Stimulated activated CD8-positive, alpha-beta memory T cell treated with anti-CD3 and anti-CD28 coated beads, Interleukin-7, amount 100 ng/mL, for 1 hour (primary cell): ENCODE measurements around the gene MKRN2.
"Not testable (repeated sequence)": the region's sequence is repeated elsewhere in the genome, so short reads cannot be mapped to it uniquely, and the experiment has no call there.

Experiments used
- DNase-seq, 2 donors: peaks; one replicate each; pipeline ENCODE4 v3.0.0-alpha.2; 2020; ENCODE audit warnings: low read depth in 2 of 2

MKRN2 gene, protein sequence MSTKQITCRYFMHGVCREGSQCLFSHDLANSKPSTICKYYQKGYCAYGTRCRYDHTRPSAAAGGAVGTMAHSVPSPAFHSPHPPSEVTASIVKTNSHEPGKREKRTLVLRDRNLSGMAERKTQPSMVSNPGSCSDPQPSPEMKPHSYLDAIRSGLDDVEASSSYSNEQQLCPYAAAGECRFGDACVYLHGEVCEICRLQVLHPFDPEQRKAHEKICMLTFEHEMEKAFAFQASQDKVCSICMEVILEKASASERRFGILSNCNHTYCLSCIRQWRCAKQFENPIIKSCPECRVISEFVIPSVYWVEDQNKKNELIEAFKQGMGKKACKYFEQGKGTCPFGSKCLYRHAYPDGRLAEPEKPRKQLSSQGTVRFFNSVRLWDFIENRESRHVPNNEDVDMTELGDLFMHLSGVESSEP

DNA sequence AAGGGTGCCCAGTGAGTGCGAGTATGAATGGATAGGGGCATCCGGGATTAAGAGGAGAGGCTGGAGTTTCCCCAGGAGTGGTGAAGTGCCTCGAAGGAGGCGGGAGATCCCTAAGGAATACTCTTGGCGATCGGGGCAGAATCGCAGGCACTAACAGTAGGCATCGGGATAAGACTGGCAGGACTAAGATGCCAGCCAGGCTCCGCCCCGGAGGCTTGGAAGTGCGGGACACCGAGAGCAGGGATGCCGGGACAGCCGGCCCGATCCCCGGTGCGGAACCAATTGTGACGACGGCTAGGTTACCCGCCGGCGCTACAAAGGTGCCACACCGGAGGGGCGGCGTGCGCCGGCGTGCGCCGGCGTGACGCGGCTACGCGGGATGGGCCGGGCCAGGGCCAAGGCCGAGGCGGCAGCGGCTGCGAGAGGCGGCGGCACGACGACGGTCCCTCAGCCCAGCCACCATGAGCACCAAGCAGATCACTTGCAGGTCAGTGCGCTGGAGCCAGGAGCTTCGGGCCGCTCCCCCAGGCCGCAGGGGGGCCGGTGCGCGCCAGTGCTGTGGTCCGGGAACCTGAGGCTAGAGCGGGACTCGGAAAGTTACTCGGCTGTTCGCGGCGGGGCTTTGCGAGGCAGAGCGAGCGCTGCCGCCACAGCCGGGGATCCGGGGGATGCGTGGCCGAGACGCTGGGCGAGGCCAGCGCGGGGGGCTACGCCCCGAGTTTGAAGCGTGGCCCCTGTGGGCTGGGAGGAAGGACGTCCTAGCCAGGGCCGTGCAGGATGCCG is at the start of gene MKRN2:
TSS of gene MKRN2 (plus strand) at position 398 of the 783 bp plus-strand sequence. CDS start at position 462, 64 bp downstream.
- peak; percentile 74 to 77 for DNase-seq

DNA sequence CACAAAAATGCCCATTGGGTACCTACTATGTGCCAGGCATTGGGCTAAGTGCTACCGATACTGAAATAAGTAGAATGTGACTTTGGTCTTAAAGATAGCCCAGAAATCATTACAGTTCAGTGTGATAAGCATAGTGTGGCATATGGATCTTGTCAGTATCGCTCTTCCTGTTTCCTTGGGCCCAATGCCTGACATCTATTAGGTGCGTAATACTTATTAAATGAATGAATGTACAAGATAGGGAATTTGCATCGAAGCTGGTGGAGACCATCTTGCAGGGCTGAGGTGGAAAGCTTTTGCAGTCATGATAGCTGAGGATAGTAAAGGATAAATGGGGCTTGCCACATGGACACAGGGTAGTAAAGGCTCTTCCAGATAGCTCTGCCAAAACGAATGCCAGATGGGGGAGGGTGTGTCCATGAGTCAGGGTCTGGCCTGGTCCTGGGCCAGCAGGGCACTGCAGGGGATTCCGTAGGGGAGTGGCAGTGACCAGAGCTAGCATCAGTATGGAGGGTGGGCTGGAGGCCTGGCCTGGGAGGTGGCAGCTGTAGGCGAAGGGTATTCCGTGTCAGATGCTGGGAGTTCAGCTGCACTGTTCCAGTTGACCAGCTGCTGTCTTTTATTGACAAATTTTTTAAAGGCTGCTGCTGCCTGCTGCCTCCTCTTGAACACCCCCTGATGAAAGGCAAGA is 49.2 kb upstream of the MKRN2 start:
- DNase-seq = no peak

DNA sequence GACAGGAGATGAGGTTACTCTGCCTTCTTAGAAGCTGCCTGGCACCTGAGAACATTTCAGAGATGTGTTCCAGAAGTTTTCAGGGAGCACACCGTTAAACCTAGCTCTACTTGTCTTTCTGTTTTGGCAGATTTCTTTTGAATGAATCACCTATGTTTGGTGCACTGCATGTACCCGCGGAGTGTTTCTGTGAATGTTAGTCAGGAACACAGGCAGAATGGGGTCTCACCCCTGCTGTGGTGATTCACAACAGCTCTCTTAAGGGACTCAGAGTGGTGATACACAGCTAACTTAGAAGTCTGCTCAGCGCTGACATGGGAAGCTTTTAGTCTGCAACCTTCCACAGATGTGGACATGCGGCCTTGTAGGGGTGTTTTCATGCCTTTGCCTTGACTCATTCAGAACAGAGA is 48.6 kb upstream of the MKRN2 start:
- no peak for DNase-seq

DNA sequence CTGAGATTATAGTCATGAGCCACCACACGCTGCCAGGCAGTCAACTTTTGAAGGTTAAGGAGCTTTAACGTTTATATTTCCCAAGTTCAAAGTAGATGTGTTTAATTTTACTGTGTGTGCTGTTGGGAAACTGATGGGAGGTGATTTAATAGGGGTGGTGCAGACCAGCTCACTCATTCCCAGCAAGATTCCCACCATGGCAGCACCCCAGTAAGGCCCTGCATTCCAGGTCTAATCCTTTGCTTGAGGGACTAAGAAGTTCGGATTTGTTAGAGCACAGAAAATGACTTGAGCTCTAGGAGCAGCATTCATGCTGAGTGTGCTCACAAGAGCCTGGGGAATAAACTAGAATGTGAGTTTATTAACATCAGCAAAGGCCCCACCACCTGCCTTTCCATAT is 47.4 kb upstream of the MKRN2 start:
- no peak for DNase-seq

DNA sequence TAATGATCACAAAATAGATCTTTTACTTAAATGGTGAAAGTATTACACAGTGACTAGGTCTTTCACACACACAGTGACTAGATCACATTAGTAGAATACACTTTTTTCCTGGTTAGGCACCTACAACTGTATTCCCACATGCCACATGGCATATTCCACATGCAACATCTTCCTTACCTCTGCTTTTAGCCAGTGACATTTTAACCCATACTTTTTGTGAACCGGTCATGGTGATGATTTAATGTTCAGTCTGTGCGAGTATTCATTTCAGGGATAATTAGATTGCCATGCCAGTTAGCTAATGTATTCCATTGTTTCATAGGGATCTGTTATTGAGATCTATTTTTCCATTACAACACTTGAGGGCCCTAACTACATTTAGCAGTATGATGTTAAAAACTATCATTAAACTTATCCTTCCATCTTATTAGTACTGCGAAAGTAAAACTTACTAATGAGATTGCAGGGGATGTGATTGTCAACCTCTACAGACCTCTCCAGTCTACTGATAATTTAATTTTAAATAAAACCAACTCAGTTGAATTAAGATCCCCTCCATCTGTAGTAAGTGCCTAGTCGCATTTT is 44.3 kb upstream of the MKRN2 start:
- no peak for DNase-seq

DNA sequence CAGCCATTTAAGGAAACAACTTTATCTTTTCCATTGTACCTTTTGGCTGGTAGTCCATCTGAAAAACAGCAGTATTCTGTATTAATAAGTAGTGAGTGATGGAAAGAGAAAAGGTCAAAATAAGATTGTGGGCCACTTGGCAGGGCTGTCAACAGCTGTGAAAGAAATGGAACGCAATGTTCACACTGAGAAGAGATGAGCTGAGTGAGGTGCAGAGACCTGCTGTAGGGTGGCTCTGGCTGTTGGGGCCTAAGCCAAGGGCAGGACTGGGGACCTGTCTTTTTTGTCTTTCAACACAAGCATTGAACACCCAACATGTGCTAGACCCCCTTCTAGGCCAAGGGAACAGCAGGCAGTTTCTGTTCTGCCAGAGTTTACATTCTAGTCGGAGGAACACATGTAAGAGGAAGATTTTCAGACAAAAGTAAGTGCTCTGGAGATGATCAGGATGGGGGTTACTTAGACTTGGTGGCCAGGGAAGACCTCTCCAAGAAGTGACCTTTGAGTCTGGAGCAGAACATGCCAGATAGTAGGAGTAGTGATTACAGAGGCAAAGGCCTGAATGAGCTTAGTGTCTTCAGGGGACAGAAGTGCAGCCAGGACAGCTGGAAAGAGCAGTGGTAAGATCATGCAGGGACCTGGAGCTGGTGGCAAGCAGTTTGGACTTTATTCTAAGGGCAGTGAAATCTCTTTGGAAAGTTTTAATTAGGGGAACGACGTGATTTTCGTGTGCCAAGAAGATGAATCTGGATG is 43.0 kb upstream of the MKRN2 start:
- DNase-seq = no peak

DNA sequence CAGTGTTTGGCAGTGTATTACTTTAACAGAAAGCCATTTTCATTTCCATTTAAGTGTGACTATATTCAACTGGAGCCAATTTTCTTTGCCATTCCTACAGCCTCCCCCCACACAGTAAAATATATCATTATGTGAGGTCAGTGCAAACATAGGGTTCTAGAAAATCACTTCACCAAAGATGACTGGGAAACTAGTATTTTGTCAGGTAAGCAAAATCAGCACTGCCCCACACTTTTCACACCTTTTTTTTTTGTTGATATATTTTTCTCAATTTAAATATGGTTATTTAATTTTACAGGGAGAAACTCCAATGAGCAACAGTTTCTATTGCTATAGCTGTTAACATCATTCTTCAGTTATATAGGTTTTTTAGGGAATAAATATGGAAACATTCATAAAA is 41.3 kb upstream of the MKRN2 start:
- no peak for DNase-seq

DNA sequence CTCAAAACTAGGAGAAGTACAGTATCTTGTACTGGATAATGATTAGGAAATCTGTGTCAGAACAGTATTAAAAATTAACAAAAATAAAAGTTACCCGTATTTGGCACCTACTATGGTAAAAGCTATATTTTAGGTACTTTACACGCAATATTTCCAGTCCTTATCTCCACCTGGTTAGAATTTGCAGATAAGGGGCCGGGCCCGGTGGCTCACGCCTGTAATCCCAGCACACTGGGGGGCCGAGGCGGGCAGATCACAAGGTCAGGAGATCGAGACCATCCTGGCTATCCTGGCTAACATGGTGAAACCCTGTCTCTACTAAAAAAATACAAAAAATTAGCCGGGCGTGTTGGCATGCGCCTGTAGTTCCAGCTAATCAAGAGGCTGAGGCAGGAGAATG is 40.0 kb upstream of the MKRN2 start:
- no peak for DNase-seq

DNA sequence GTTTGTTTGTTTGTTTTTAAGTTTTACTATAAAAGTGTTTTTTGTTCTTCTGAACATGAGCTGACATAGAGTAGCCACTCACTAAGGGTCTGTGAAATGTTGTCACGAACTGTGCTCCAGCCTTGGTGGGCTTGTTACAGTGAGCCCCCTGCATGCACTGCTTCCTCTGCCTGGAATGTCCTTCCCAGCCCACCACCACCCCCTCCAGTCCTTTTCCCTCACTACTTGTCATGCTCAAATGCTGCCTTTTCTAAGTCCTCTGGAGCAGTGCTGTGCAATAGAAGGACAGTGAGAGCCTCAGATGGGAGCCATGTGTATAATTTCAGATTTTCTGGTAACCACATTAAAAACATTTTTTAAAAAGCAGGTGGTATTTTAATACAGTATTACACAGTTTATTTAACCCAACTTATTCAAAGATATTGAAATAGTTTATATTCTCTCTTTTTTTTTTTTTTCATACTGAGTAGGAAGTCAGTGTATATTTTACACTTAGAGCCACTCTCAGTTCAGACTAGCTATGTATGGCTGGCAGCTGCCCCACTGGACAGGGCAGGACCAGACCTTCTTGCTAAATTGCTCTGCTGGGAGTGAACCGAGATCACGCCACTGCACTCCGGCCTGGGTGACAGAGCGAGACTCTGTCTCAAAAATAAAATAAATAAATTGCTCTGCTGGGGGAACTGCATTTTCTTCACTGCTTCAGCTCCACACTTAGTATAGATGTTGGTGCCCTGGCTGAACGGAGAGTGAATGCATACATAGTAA is 38.4 kb upstream of the MKRN2 start:
- no peak for DNase-seq

DNA sequence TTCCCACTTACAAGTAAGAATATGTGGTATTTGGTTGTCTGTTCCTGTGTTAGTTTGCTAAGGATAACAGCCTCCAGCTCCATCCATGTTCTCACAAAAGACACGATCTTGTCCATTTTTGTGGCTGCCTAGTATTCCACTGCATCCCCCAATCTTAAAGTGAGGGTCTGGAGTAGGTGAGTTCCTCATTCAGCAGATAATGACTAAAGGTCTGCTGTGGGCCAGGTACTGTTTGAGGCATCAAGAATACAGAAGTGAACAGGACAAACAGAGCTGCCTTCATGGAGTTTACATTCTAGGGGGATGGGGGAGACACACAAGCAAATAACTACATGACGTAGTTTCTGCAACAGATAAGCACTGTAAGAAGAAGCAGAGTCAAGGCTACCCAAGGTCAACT is 35.9 kb upstream of the MKRN2 start:
- DNase-seq = no peak

DNA sequence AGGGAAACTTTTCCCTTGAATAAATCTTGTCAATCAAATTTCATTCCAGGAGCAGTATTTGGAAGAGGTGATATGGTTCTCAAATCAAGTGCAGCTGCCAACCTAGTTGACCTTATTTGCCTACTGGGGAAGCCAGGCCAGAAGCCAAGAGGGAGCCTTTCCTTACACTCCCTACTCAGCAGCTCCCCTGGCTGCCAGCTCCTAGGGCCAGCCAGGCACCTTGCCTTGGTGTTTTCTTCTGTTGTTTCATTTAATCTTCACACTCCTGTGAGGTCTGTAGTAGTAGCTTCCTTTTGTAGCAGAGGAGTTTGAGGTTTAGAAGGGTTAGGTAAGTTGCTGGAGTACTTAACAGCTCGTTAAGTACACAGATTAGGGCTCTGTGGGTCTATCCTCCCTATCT is 34.2 kb upstream of the MKRN2 start:
- DNase-seq = no peak

DNA sequence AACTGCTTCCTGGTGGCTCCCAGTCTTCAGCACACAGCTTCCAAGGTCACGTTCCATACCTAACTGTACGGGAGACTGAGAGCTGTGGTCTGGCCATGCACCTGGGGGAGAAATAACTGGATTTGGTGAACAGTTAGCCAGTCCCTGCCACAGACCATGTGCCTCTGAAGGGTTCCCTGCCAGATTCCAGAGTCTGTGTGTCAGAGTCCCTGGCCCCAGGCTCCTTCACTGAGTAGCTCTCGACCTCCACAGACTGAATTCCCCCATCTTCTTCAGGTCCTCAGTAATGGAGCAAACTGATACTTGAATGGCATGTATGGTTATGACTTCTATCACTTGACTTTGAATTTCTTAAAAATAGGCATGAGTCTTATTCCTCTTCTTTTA is 29.1 kb upstream of the MKRN2 start:
- no peak for DNase-seq

DNA sequence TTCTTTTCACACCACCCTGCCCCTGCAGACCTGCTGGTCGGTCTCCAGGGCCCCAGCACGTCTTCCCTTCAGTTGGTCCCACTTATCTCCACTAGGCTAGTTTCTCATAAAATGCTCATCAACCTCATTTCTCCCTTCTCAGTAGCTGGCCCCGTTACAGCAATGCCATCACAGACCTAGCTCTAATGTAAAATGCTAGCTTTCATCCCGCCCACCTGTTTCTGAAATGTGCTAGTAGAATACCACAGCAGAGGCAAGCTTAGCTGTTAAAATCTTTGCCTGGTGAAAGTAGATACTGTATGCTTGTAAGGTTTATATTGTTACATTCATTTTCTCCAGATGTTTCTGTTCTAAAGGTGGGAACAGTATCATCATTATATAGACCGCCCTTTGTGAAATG is 24.7 kb upstream of the MKRN2 start:
- DNase-seq = no peak

DNA sequence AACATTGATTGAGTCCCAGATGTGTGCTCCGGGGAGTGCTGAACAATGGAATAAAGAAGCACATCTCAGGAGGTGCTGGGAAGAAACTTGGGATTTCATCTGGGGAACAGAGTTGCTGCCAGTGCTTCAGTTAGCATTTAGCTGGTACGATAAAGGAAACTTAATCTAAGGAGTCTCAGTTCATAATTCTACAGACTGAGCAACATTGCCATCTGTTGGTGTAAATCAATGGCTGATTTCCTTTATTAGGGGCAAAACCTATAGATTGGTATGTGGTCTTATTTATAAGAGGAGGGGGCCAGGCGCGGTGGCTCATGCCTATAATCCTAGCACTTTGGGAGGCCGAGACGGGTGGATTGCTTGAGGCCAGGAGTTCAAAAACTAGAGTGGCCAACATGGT is 20.5 kb upstream of the MKRN2 start:
- no peak for DNase-seq

DNA sequence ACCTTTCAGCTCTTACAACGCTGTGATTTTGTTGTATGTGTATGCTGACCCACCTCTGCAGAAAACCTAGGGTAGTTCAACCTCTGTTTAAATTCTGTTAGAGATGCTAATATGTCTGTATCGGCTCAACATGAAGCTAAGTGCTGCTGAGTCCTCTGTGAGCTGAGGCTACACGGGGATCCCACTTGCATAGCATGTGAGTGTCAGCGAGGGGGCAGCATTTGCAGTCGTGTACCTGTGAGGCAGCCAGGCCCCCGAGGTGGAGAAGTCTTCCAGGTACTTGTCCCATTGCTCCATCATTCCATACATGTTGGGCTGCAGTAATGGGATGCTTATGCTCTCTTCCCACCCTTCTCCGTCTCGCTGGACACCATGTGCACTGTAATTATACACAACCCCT is 15.3 kb upstream of the MKRN2 start:
- no peak for DNase-seq

DNA sequence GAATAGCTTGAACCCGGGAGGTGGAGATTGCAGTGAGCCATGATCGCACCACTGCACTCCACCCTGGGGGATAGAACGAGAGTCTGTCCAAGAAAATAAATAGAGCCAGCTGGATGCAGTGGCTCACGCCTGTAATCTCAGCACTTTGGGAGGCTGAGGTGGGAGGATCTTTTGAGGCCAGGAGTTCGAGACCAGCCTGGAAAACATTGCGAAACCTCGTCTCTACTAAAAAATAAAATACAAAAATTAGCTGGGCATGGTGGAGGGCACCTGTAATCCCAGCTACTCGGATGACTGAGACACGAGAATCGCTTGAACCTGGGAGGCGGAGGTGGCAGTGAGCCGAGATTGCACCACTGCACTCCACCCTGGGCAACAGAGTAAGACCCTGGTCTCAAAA is 13.4 kb upstream of the MKRN2 start:
- not testable (repeated sequence) for DNase-seq

DNA sequence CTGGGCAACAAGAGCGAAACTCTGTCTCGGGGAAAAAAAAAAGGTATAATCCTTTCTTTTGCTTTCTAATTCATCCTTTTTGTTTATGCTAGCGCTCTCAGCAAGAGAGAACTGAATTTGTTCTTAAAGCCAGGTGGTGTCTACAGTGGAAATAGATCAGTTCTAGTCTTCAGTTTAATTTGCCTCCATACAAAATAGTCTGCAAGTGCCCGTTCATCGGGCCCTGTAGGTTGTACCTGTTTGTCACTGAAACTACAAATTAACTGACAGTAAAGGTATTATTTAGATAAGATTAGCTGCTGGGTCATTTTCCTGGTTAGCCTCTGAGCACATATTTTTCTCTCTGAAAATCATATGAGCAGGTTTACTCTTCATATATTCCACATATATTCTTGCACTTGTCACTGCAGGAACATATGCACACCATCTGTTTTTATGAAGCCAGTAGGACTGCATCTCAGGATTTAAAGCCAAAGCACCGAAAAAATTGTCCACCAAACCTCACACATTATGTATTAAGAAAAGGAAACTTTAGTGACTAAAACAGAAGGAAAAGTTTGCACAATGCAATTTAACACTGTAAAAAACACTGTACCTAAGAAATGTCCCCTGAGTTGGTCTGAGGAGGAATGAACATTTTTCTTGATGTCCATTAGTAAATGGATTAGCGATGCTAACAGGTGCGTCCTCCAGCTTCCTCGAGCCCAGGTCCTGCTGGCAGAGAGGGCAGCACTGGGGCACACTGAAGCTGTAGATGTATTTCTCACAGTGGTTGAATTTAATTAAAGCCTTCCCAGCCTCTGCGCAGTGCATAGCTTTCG is 12.0 kb upstream of the MKRN2 start:
- DNase-seq = no peak

DNA sequence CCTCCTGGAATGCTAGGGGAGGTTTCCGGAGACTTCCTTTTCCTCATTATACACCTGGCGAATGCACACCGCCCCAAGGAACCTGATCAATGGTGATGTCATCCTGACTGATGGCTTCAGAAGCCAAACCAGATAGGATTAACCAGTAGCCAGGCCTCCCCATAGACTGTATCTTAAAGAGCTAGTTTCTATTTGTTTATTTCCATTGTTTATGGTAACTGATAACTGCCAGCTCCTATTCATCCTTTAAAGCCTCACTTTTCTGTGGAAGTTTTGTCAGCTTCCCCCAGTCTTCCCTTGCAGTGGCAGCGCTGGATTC is 11.5 kb upstream of the MKRN2 start, which contains the start of gene MKRN2OS:
TSS of gene MKRN2OS (minus strand) at position 27 of the 319 bp plus-strand sequence. CDS start 35 bp downstream, outside the sequence.
- no peak for DNase-seq

DNA sequence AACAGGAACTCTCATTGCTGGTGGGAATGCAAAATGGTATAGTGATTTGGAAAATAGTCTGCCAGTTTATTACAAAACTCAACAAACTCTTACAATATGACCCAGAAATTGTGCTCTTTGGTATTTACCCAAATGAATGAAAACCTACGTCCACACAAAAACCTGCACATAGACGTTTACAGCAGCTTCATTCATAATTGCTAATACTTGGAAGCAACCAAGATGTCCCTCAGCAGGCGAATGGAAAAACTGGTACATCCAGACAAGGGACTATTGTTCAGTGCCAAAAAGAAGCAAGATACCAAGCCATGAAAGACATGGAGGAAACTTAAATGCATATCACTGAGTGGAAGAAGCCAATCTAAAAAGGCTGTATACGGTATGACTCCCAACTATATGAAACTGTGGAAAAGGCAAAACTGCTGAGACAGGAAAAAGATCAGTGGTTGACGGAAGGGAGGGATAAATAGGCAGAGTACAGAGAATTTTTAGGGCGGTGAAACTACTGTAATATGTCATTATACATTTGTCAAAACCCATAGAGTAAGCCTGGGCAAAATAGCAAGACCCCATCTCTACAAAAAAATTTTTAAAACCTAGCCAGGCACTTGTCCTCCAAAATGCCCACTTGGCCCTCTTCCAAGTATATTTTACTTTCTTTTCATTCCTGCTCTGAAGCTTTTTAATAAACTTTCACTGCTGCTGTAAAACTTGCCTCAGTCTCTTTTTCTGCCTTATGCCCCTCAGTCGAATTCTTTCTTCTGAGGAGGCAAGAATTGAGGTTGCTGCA is 6.7 kb upstream of the MKRN2 start:
- DNase-seq = no peak
